Measurements from ENCODE around the gene RIN3.

DNA sequence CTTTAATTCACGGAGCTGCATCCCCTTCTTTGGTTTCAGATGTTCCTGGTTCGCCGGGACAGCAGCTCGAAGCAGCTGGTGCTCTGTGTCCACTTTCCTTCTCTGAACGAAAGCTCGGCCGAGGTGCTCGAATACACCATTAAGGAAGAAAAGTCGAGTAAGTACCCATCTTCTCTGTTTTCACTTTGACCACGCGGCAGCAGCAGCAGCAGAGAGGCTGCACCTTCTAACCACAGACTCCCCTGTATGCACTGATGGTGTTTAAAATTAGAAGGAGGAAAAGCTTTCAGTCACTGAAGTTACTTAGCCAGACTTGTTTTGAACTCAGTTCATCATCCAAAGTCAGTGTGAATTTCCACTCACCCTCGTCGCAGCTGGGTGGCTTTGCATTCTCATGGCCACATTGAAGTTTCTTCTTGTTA lies 63.8 kb downstream of the RIN3 start:
- TF ChIP-seq, protein P1, sequence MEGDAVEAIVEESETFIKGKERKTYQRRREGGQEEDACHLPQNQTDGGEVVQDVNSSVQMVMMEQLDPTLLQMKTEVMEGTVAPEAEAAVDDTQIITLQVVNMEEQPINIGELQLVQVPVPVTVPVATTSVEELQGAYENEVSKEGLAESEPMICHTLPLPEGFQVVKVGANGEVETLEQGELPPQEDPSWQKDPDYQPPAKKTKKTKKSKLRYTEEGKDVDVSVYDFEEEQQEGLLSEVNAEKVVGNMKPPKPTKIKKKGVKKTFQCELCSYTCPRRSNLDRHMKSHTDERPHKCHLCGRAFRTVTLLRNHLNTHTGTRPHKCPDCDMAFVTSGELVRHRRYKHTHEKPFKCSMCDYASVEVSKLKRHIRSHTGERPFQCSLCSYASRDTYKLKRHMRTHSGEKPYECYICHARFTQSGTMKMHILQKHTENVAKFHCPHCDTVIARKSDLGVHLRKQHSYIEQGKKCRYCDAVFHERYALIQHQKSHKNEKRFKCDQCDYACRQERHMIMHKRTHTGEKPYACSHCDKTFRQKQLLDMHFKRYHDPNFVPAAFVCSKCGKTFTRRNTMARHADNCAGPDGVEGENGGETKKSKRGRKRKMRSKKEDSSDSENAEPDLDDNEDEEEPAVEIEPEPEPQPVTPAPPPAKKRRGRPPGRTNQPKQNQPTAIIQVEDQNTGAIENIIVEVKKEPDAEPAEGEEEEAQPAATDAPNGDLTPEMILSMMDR (IDR thresholded peaks at IDR 0.05): no peak
- TF ChIP-seq TCF7L2 (IDR thresholded peaks at IDR 0.05; ENCODE audit: low read depth, low read length) (no peak), POLR2AphosphoS5 (IDR thresholded peaks at IDR 0.05; ENCODE audit: low read depth, low read length) (no peak)

All from Panc1 (cell line).